Lower leg skin (tissue), 3 donors: Measurements from ENCODE around the gene GLOD4.

ENCODE experiments used
- CTCF ChIP-seq, 3 donors: fragments of 450-650 bp; IDR thresholded peaks; one replicate each; pipeline ENCODE4 v1.5.1; 2016; ENCODE audit warnings: antibody characterized with exemption in 3 of 3, mild to moderate bottlenecking in 3 of 3, moderate library complexity in 2 of 3
- POLR2A ChIP-seq, 2 donors: fragments of 450-650 bp; IDR thresholded peaks; one replicate each; pipeline ENCODE4 v1.6.1; 2016 to 2017; ENCODE audit warnings: antibody characterized with exemption in 2 of 2, mild to moderate bottlenecking in 1 of 2, moderate library complexity in 1 of 2

GRCh38 chr17:796609-797008 lies 14.5 kb upstream of the GLOD4 start:
- TF ChIP-seq CTCF (IDR thresholded peaks at IDR 0.05) (no peak), POLR2A (IDR thresholded peaks at IDR 0.05) (no peak)
